GM12801 (cell line): ENCODE results near the gene HGF.

ENCODE experiments used
- CTCF ChIP-seq: IDR thresholded peaks from one replicate; pipeline ENCODE4 v1.5.1; 2011; ENCODE audit warnings: control low read depth; ENCODE audit not compliant: insufficient read length; ENCODE audit errors: extremely low read depth

Gene HGF

GRCh38 chr7:81709836-81710235, 60.0 kb downstream of the HGF start:
- no peak for TF ChIP-seq CTCF

GRCh38 chr7:81707966-81708365, 61.9 kb downstream of the HGF start:
- no peak for TF ChIP-seq CTCF

- TF ChIP-seq CTCF: no peak
Measured at GRCh38 chr7:81707196-81707595, 62.7 kb downstream of the HGF start.

- TF ChIP-seq CTCF: no peak
Measured at GRCh38 chr7:81705206-81705605, 64.6 kb downstream of the HGF start.

GRCh38 chr7:81704595-81704994, 65.3 kb downstream of the HGF start:
- no peak for TF ChIP-seq CTCF

- no peak for TF ChIP-seq CTCF
Measured at GRCh38 chr7:81698965-81699364, 70.9 kb downstream of the HGF start.

- TF ChIP-seq CTCF: no peak
Measured at GRCh38 chr7:81694711-81695110, 75.1 kb downstream of the HGF start.

- TF ChIP-seq CTCF: no peak
Measured at GRCh38 chr7:81693894-81694293, 76.0 kb downstream of the HGF start.
